Aorta (tissue), 5 donors: ENCODE data around the gene NEUROG3. TPM values are rescaled to one million over a fixed set of nuclear protein-coding genes. Genes with fewer than 3 reads are reported as not detected.

Experiments
- ATAC-seq: fragments of 200-7000 bp; cut with Tn5 transposase; one replicate; pipeline ENCODE4 v1.9.1; 2022; ENCODE audit warnings: moderate library complexity; ENCODE audit not compliant: low FRiP score
- DNase-seq, 2 donors: peaks; one replicate each; pipeline ENCODE4 v3.0.0-alpha.2; 2020
- H3K27ac ChIP-seq, 2 donors: one replicate each; pipeline ENCODE4 v1.5.1; 2013; ENCODE audit warnings: low read length in 2 of 2, mild to moderate bottlenecking in 2 of 2, moderate library complexity in 2 of 2, control low read depth in 1 of 2, inconsistent platforms in 1 of 2, low read depth in 1 of 2
- H3K27me3 ChIP-seq, 2 donors: one replicate each; pipeline ENCODE4 v1.6.1; 2013; ENCODE audit warnings: control low read depth in 1 of 2, low read length in 1 of 2, mild to moderate bottlenecking in 1 of 2, moderate library complexity in 1 of 2; ENCODE audit not compliant: insufficient read depth in 2 of 2, control insufficient read depth in 1 of 2
- H3K36me3 ChIP-seq, 2 donors: one replicate each; pipeline ENCODE4 v1.6.1; 2013; ENCODE audit warnings: control low read depth in 1 of 2, low read length in 1 of 2, mild to moderate bottlenecking in 1 of 2; ENCODE audit not compliant: insufficient read depth in 2 of 2, control insufficient read depth in 1 of 2
- H3K4me1 ChIP-seq, 2 donors: one replicate each; pipeline ENCODE4 v1.6.1; 2013; ENCODE audit warnings: low read length in 2 of 2, control low read depth in 1 of 2, mild to moderate bottlenecking in 1 of 2, moderate library complexity in 1 of 2; ENCODE audit not compliant: insufficient read depth in 2 of 2, control insufficient read depth in 1 of 2
- H3K4me3 ChIP-seq, 2 donors: one replicate each; pipeline ENCODE4 v1.5.1; 2013; ENCODE audit warnings: low read length in 2 of 2, control low read depth in 1 of 2, mild to moderate bottlenecking in 1 of 2
- H3K9me3 ChIP-seq: one replicate; pipeline ENCODE4 v1.6.1; 2013; ENCODE audit warnings: mild to moderate bottlenecking, low read length; ENCODE audit not compliant: control insufficient read depth
- WGBS, 2 donors: extraction: QIAGEN DNeasy Blood & Tissue Kit; methylation state at CpG; one replicate each; pipeline ENCODE4 v1.1.7; 2013; 5-methylcytosine and 5-hydroxymethylcytosine counted together
- intact Hi-C, 2 donors: fragments of 100-400 bp; cut with DNase I; formaldehyde crosslinking; loops; one replicate each; pipeline versions ENCODE4 v1.14.2 to v1.15.0; 2022
- polyA plus RNA-seq, 2 donors: library from polyadenylated mRNA; stranded (reverse); fragments of 200-250 nt; gene quantifications; one replicate each; pipeline ENCODE4 v1.2.3, GENCODE V29; 2013
- total RNA-seq, 2 donors: library from RNA; stranded (reverse); fragmentation: NEBNext Ultra II Directional; extraction: Animal tissue kit (Norgen Biotek cat#: 25700); gene quantifications; one replicate each; pipeline ENCODE4 v1.2.1, GENCODE V29; 2021
- donor health status: healthy with polysubstance abuse.
- donor health status: Bipolar disorder and iron deficiency.
- donor health status: DM: no; HTN: no; CAD: no.
- donor health status: DM: no; HTN: no; CAD: no.
- donor health status: DM: yes; HTN: yes; CAD: no.

NEUROG3 gene
- total and polyA plus RNA-seq, 4 donors: 1.1 TPM; not detected in 3

- Histone ChIP-seq H3K36me3 (no peaks in the 10 kb centered on the region), H3K4me1 (no peaks in the 10 kb centered on the region), H3K9me3 (no peaks in the 10 kb centered on the region), H3K27ac (no peak overlapping the region), H3K4me3 (no peak overlapping the region), H3K27me3 (no peaks in the 10 kb centered on the region)
- intact Hi-C loops: no loop called here
- DNase-seq: no peak
- WGBS, 2 donors: 0 to 3% methylated on average over 5 of the region's 5 CpGs
- ATAC-seq: no peak
Measured at GRCh38 chr10:69575164-69575722, 2.0 kb upstream of the NEUROG3 start.

- no peaks in the 10 kb centered on the region for H3K27me3 ChIP-seq
- ATAC-seq (no peak), DNase-seq (no peak)
- WGBS, 2 donors: 1% methylated on average over 12 of the region's 12 CpGs
- H3K36me3 ChIP-seq: no peaks in the 10 kb centered on the region
- H3K9me3 ChIP-seq: no peaks in the 10 kb centered on the region
- no peak overlapping the region for H3K27ac ChIP-seq
- intact Hi-C loops: no loop called here
- H3K4me1 ChIP-seq: no peaks in the 10 kb centered on the region
- no peak overlapping the region for H3K4me3 ChIP-seq
Measured at GRCh38 chr10:69574571-69574978, 1.4 kb upstream of the NEUROG3 start.

DNA sequence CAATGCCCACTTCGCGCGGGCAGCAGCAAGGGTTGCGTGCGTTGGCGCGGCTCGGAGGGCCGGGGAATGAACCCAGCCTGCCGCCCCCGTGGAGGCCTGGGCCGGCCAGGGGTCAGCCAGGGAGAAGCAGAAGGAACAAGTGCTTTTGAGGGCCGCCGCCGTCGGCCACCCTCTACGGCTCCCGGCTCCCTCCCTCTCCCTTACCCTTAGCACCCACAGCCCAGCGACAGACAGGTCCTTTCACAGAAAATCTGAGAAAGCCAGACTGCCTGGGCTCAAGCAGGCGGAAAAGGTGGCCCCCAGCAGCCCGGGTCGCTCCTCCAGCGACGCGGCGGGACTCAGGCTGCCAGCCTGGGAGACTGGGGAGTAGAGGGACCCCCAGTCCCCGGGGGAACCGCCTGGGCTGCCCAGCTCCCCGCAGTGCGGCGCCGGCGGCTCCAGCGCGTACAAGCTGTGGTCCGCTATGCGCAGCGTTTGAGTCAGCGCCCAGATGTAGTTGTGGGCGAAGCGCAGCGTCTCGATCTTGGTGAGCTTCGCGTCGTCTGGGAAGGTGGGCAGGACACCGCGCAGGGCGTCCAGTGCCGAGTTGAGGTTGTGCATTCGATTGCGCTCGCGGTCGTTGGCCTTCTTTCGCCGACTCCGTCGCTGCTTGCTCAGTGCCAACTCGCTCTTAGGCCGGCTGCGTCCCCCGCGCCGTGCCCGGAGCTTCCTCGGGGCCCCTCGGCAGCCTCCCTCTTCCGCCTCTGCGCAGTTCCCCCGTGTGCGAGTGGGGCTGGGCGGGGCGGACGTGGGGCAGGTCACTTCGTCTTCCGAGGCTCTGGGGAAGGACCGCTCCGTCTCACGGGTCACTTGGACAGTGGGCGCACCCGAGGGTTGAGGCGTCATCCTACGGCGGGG lies 815 bp downstream of the NEUROG3 start:
- Histone ChIP-seq H3K4me1 (no peaks in the 10 kb centered on the region), H3K9me3 (no peaks in the 10 kb centered on the region), H3K27ac (no peak overlapping the region), H3K4me3 (no peak overlapping the region), H3K27me3 (no peaks in the 10 kb centered on the region), H3K36me3 (no peaks in the 10 kb centered on the region)
- intact Hi-C loops: no loop called here
- ATAC-seq: no peak
- peak in 1 of 2 donors; percentile 52 for DNase-seq
- 1% methylated on average over 67 to 85 of the region's 85 CpGs for WGBS, 2 donors

DNA sequence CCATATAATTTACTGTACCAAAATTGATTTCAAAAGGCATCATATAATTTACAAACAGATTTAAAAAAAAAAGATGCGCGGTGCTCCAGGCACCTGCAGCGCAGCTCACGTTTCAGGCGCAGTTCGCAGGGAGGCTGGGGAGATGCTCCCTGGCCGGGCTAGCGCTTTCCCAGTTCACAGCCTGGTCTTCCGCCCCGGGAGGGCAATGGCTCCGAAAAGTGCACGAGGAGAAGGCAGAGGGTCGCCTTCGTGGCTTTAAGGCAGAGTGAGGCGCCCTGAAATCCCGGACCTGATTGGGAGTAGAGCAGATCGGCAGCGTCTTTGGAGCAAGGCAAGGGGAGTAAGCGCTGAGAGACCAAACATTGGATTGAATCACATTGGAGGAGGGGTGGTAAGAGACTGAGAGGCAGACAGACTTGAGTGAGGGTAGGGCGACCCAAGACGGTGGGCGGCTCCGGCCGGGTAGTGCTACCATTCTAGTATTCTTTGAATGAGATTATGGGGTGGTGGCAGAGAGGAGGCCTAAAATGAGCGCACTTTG lies 1.5 kb downstream of the NEUROG3 start:
- 1 to 2% methylated on average over 25 of the region's 25 CpGs for WGBS, 2 donors
- DNase-seq (no peak), ATAC-seq (no peak)
- Histone ChIP-seq H3K4me1 (no peaks in the 10 kb centered on the region), H3K9me3 (no peaks in the 10 kb centered on the region), H3K4me3 (no peak overlapping the region), H3K27ac (no peak overlapping the region), H3K27me3 (no peaks in the 10 kb centered on the region), H3K36me3 (no peaks in the 10 kb centered on the region)
- intact Hi-C loops: no loop called here

- no peak overlapping the region for H3K27ac ChIP-seq
- WGBS, 2 donors: 2 to 5% methylated on average over 11 of the region's 11 CpGs
- no peak for ATAC-seq
- intact Hi-C loops: no loop called here
- H3K36me3 ChIP-seq: no peaks in the 10 kb centered on the region
- no peaks in the 10 kb centered on the region for H3K9me3 ChIP-seq
- DNase-seq: no peak
- no peaks in the 10 kb centered on the region for H3K4me1 ChIP-seq
- H3K4me3 ChIP-seq: no peak overlapping the region
- no peaks in the 10 kb centered on the region for H3K27me3 ChIP-seq
Measured at GRCh38 chr10:69570050-69570816, 3.0 kb downstream of the NEUROG3 start.

DNA sequence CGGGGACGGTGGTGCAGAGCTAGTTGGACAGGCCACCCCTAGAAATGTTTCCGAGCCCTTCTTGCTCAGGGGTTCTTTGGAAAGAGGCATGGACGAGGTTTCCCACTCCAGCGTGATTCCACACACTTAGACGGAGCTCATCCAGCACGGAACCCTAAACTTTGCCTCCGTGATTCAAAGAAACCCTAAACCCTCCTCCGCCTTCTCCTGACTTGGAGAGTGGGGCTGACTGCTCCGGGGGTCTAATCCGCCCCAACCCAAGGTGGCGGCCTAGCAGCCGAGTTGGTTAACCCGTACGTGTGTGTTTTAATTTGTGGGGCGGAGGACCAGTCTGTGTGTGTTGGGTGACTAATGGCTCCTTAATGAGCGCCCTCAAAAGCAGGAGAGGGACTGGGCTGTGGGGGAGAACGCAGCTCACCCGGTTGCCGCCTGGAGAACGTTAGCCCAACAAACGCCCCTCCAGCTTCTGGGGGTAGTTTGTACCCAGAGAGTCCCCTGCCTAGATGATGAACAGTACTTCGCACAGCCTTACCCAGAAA lies 3.8 kb downstream of the NEUROG3 start:
- no peaks in the 10 kb centered on the region for H3K36me3 ChIP-seq
- H3K4me1 ChIP-seq: no peaks in the 10 kb centered on the region
- DNase-seq (no peak), ATAC-seq (no peak)
- H3K4me3 ChIP-seq: no peak overlapping the region
- H3K27ac ChIP-seq: no peak overlapping the region
- no peaks in the 10 kb centered on the region for H3K9me3 ChIP-seq
- intact Hi-C loops: no loop called here
- H3K27me3 ChIP-seq: no peaks in the 10 kb centered on the region
- WGBS, 2 donors: 2% methylated on average over 23 of the region's 23 CpGs

- DNase-seq (no peak), ATAC-seq (no peak)
- H3K4me3 ChIP-seq: no peak overlapping the region
- no peak overlapping the region for H3K27ac ChIP-seq
- intact Hi-C loops: no loop called here
- H3K36me3 ChIP-seq: no peaks in the 10 kb centered on the region
- no peaks in the 10 kb centered on the region for H3K9me3 ChIP-seq
- no peaks in the 10 kb centered on the region for H3K27me3 ChIP-seq
- 1 to 3% methylated on average over 41 of the region's 41 CpGs for WGBS, 2 donors
- H3K4me1 ChIP-seq: no peaks in the 10 kb centered on the region
Measured at GRCh38 chr10:69568472-69569395, 4.5 kb downstream of the NEUROG3 start.

GRCh38 chr10:69567920-69568319 lies 5.3 kb downstream of the NEUROG3 start:
- no peaks in the 10 kb centered on the region for H3K36me3 ChIP-seq
- H3K9me3 ChIP-seq: peaks cover 2% of the 10 kb centered on the region
- DNase-seq (peak; percentile 59 to 85), ATAC-seq (no peak)
- no peaks in the 10 kb centered on the region for H3K4me1 ChIP-seq
- no peak overlapping the region for H3K4me3 ChIP-seq
- H3K27me3 ChIP-seq: no peaks in the 10 kb centered on the region
- no peak overlapping the region for H3K27ac ChIP-seq
- WGBS, 2 donors: 4% methylated on average over 15 of the region's 15 CpGs
- intact Hi-C loops: no loop called here
